Cardiac fibroblast (primary cell): ENCODE data around the gene IL24.
A peak's percentile ranks its signal among the peaks of the same experiment; 100 is the strongest.

Source experiments
- DNase-seq, 2 donors: peaks; one replicate each; pipeline versions ENCODE4 v3.0.0 to v3.0.0-alpha.2; 2010; ENCODE audit warnings: low read depth in 2 of 2
- H3K4me3 ChIP-seq, 2 donors: replicated peaks in 1 of 2; 1 replicate in 1 of 2; 2 replicates in 1 of 2; pipeline ENCODE4 v1.5.1; 2011; ENCODE audit warnings: low read depth in 2 of 2, low read length in 2 of 2, mild to moderate bottlenecking in 2 of 2, moderate library complexity in 1 of 2
- CTCF ChIP-seq: IDR thresholded peaks from one replicate; pipeline ENCODE4 v1.5.1; 2011; ENCODE audit warnings: low read depth, mild to moderate bottlenecking, low read length, inconsistent platforms

The IL24 gene

GRCh38 chr1:206924592-206925105 is 27.4 kb downstream of the IL24 start:
- no peak for DNase-seq
- no peak overlapping the region for H3K4me3 ChIP-seq
- TF ChIP-seq CTCF, result no peak

- no peak for TF ChIP-seq CTCF
- H3K4me3 ChIP-seq, result no peak overlapping the region
- DNase-seq, result no peak
Observed at GRCh38 chr1:206925106-206925736, 28.0 kb downstream of the IL24 start.

- H3K4me3 ChIP-seq, result no peak overlapping the region
- DNase-seq, result no peak
- no peak for TF ChIP-seq CTCF
Observed at GRCh38 chr1:206926286-206926685, 29.0 kb downstream of the IL24 start.

- no peak for DNase-seq
- no peak for TF ChIP-seq CTCF
- no peak overlapping the region for H3K4me3 ChIP-seq
Observed at GRCh38 chr1:206929524-206929923, 32.3 kb downstream of the IL24 start.

- TF ChIP-seq CTCF, result no peak
- H3K4me3 ChIP-seq, result no peak overlapping the region
- DNase-seq, result no peak
Observed at GRCh38 chr1:206930210-206930798, 33.1 kb downstream of the IL24 start.

- peak; percentile 19 for TF ChIP-seq CTCF
- no peak for DNase-seq
- no peak overlapping the region for H3K4me3 ChIP-seq
Observed at GRCh38 chr1:206931709-206932108, 34.5 kb downstream of the IL24 start.
